LNCaP clone FGC (cell line): ENCODE data around the gene PAIP1.
A peak's percentile ranks its signal among the peaks of the same experiment; 100 is the strongest.
"Not testable (repeated sequence)": the region's sequence is repeated elsewhere in the genome, so short reads cannot be mapped to it uniquely, and the experiment has no call there.

Source experiments
- DNase-seq: peaks from one replicate; pipeline ENCODE4 v3.0.0-alpha.2; 2011; ENCODE audit warnings: low read depth
- H3K4me3 ChIP-seq: 2 replicates; pipeline ENCODE4 v1.5.1; 2011; ENCODE audit warnings: mild to moderate bottlenecking, low read depth, low read length, control low read depth
- CTCF ChIP-seq: IDR thresholded peaks from 2 replicates; pipeline ENCODE4 v1.5.1; 2012; ENCODE audit warnings: mild to moderate bottlenecking; ENCODE audit not compliant: control insufficient read depth, insufficient read depth; ENCODE audit errors: extremely low read depth

Gene PAIP1

DNA sequence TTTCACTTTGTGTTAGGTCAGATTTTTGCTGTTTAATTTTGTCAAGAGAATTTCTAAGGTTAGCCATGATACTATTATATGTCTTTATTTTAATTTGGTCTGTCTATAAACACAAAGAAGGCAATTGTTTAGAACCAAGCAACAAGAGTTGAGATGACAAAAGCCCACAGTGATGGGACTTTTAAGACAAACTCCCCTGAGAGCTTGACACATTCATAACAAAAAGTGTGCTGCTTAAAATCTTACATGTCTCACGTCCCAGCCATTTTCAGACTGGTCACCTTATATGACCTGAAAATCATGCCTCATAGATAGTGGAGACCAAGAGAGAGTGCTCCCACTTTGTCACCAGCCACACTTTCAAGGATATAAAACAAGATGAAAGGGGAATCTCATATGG, 24.5 kb upstream of the PAIP1 start:
- H3K4me3 ChIP-seq: no peak overlapping the region
- TF ChIP-seq CTCF: no peak
- no peak for DNase-seq

- H3K4me3 ChIP-seq, DNase-seq: not testable (repeated sequence)
Measured at GRCh38 chr5:43580402-43581210, 23.7 kb upstream of the PAIP1 start.

- TF ChIP-seq CTCF: no peak
- no peak overlapping the region for H3K4me3 ChIP-seq
- DNase-seq: peak; percentile 32
Measured at GRCh38 chr5:43573058-43573457, 16.2 kb upstream of the PAIP1 start.

- no peak for TF ChIP-seq CTCF
- H3K4me3 ChIP-seq: no peak overlapping the region
- DNase-seq: peak; percentile 96
Measured at GRCh38 chr5:43572357-43572756, 15.5 kb upstream of the PAIP1 start.

GRCh38 chr5:43571237-43571636, 14.4 kb upstream of the PAIP1 start:
- TF ChIP-seq CTCF: no peak
- no peak for DNase-seq
- no peak overlapping the region for H3K4me3 ChIP-seq

DNA sequence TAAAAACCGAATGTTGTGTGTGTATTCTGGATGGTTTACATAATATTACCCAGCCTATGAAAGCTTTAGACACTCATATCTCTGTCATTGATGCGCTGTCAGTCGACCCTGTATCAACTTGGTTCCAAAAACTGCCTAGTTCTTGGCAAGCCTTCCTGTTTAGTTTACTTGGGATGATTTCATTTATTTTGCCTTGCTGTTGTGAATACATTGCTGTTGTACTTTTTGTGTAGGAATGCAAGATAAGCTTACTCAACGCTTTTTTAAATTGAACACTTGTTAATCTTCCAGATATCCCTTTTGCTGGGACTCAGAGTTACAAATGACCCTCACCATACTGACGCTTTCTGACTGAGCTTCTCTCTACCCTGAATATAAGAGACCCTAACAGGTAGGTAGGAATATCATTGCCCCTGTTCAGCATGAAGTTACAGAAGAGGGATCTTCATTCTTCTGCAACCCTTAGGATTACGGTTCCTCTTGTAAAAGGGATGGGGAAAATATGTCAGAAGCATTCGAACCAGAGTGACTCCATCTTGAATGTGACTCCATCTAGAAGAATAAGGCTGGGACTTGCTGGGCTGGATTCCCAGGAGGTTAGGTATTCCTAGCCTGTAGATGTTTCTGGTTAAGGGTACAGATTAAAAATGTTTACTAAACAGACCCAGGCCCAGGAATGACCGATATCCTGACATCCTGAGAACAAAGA, 13.7 kb upstream of the PAIP1 start:
- TF ChIP-seq CTCF: no peak
- H3K4me3 ChIP-seq: no peak overlapping the region
- no peak for DNase-seq

DNA sequence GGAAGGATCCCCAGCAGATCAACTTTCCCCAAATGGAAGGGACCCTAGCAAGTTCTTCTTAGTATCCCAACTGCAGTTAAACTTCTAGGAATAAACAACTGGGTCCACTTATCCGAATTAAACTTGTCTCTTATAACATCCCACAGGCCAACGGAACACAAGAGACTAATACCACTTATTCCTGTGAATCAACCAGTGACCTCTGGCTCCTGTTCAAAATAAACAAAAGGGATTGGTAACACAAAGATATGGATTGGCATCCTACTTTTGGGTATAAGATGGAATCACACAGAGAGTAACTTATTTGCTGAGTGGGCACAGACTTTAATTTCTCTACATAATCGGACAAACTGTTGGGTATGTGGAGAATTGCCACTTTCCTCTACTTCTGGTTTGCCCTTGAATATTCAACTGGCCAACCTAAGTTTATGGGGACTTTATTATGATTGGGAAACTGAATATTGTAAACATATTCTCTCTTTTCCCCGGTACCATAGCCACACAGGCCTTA, 12.4 kb upstream of the PAIP1 start:
- TF ChIP-seq CTCF: no peak
- H3K4me3 ChIP-seq: no peak overlapping the region
- DNase-seq: peak; percentile 31
